ENCODE data around the gene OPCML. TPM values are rescaled to one million over a fixed set of nuclear protein-coding genes. Genes with fewer than 3 reads are reported as not detected.

Gene OPCML
- total RNA-seq, 1 experiment from 2014 or later: 0.10 TPM

DNA sequence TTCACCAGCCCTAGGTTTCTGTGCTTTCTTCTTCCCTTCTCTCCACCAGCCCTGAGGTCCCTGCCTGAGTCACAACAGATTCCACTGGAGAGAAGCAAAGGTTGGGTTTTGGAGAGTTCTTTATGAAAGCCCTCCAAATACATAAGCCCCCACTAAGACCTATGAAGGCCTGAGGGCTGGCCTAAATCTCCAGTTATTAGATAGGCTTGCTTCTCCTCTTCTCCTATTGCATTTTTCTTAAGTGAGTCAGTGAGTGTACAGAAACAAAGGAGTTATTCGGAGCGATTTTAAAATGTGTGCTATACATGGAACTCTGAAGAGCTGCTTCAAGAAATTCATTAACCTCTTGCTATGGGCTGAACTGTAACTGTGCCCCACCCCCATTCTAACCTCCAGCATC lies 1057.3 kb downstream of the OPCML start:
- DNase-seq (ENCODE audit: extremely low read depth, low read depth): no peak

DNA sequence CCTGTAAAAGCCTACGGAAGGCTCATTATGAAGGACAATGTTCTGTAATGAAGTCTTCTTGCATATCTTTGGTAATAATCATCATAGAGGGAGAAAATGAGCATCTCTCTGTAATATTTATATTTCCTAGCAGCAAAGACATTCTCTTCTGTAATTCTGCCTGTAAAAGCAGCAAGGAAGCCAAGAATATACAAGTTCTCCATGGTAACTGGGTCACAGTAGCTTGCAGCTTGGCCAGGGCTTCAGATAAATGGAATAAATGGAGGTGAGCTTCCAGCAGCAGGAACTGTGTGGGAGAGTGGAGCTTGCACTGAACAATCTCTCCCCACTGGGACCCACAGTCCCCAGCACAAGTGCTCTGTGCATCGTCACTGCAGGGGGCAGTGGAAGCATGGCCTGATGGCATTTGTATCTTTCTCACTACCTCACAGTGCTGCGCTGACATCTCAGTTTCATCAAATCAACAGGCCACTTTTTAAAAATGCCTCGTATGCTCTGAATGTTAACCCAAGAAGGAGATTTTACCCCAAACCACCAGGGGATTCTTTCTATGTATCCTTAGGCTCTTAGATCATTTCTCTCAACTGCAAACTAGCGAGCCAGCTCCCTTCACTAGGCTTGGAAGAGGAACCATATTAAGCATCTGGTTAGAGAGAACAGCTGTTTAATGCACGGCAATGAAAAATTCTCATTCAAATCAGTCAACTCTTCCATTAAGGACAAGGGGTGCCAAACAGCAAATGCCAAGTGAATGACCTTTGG lies 1059.7 kb downstream of the OPCML start:
- DNase-seq (ENCODE audit: extremely low read depth, low read depth): no peak

DNA sequence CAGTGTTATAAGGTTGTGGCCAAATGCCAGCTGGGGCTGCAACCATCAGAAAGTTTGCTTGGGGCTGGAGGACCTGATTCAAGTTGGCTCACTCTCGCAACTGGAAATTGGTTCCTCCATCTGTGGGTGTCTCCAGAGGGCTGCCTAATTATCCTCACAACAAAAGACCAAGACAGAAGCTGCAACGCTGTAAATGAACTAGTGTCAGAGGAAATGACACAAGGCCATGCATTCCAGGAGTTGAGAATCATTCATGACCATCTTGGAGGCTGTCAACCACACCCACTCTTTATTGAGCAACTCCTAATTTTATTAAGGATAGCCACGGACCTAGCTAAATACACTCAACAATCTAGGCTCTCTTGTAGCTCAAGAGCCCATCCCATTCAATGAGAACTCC lies 1060.8 kb downstream of the OPCML start:
- no peak for DNase-seq (ENCODE audit: extremely low read depth, low read depth)

DNA sequence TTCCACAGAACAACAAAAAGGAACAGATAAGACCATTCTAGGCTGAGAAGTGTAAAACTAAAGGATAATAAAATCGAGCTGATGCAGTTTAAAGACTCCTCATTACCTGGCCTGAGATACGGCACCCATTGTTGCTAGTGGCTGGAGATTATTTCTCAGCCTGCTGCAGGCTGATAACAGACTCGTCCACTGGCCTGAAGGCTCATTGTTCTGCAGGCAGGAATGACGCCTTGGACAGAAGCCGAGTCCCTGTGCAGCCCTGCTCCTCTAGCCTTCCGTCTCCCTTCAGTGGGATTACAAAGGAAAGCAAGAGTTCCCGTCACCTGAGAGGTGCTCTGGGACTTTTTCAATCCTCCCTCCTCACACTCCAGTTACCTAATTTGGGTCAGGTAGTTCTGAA lies 1065.3 kb downstream of the OPCML start:
- no peak for DNase-seq (ENCODE audit: extremely low read depth, low read depth)

DNA sequence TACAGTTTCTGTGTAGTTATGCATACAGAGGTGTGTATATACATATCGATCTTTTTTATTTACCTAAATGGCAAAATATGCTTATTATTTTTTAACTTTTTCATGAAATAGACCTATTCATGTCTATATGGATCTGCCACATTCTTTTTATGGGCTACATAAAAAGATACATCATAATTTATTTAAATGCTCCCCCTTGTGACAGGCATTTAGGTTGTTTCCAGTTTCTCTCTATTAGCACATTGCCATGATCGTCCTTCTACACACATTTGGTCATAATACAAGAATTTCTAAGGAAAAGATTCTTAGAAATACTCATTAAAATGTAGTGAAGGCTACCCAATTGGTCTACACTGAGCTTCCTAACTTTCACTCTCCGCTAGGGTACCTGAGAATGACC lies 1067.4 kb downstream of the OPCML start:
- DNase-seq (ENCODE audit: extremely low read depth, low read depth): no peak

DNA sequence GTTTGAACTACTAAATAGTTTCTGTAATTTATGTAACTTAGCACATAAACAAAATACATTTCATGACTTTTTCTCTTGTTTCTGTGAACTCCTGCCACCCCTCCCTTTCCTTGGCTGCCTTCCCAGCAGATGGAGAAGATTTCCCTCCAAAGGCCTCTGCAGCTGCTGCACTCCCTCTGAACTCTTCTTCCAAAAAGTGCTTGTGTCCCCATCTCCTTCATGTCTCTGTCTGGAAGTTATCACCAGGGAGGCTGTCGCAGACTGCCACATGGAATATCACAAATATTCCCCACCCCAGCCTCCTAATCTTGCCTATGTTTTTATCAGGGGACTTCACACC lies 1068.3 kb downstream of the OPCML start:
- DNase-seq (ENCODE audit: extremely low read depth, low read depth): no peak

DNA sequence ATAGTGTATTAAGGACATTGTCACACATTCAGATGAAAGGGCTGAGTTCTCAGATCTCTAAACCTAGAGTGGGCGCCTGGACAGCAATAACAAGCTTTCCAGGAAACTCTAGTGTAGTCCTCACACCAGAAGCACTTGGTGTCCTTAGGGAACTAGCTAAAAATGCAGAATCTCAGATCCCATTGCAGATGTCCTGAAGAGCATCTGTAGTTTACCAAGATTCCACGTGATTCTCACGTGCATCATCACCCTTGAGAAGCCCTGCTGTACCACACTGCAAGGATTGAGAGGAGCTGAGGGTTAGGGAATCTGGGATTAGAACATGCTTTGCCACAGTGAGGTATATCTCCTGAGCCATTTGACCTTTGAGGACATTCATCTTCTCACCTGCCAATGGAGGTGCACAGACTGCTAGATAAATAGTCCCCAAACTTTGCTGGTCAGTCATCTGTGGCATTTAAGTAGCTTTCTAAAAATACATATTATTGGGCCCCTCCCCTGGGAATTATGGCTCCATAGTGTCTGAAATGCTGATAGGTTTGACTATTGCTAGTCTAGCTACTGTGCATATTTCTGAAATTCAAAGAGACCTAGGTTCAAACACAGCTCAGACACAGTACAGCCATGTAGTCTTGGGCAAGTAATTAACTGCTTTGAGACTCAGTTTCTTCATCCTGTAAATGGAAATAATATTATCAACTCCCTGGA lies 1068.9 kb downstream of the OPCML start:
- DNase-seq (ENCODE audit: extremely low read depth, low read depth): no peak

DNA sequence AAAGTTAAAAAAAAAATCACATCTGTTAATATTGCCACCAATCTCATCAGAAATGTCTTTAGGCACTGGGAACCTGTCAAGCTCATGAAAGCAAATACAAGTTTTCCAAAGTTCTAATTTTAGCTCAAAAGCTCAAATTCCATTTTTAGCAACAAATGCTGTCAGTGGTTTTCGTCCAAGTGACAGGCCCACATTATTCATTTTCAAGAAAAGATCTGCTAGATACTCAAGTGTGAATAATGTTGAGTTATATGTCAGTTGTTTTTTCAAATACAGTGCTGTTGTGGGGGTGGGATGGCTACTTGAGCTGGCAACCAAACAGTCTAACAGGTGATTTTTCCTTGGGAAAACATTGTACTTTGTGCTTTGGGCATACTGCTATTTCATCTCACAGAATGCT lies 1072.6 kb downstream of the OPCML start:
- DNase-seq (ENCODE audit: extremely low read depth, low read depth): no peak

DNA sequence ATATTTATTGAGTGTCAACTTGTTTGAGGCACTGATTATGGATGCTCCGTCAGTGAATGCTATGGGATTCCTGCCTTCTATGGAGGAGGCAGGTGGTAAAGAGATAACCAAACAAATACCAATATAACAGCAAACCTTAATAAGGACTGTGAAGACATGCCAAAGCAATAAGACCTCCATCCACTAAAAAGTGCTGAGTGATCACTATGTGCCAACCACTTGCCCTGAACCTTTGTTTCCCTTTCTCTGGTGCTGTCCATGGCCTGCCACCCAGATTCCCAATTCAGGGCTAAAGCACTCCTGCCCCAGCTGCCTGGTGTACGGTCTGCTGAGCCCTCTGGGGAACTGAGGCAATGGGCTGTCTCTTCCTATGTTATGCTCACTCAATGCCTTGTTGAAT lies 1074.9 kb downstream of the OPCML start:
- no peak for DNase-seq (ENCODE audit: extremely low read depth, low read depth)

DNA sequence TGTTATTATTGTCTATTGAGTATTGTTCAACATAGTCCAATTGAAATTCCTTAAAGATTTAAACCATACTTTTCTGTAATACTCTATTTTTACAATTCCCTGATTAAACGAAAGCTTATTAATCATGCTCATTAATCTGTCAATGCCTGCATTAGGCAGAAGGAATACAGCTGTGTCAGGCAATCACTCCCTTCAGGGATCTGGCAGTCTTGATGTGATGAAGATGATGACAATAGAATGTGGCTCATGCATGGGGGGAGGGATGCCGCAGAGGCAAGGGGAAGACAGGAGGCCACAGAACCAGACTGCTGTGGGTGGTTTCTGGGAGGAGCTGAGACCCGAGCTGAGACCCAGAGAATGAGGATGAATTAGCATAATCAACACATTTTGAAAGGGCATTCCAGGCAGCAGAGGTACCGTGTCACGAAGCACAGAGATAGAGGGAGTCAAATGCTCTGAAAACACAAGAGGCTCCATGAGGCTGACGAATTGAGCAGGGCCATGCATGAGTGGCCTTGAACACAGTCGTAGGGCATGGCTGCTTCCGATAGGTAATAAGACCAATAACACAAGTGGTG lies 1075.5 kb downstream of the OPCML start:
- no peak for DNase-seq (ENCODE audit: extremely low read depth, low read depth)

DNA sequence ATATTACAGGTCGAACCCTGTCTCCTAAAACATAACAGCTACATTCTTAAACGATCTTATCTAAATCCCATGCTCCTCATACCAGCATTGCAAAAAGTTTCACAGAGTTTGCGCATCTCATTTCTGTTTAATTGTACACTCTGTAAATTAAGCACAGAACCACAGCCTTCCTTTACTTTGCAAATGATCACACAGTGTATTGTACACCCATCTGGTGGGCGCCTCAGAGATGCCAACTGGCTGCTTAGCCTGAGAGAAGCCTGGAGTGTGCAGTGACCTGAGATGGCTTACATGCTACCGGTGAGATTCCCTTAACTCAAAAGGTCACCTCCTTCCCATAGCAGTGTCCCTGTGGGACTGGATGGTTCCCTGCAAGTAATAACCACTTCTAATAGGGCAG lies 1077.3 kb downstream of the OPCML start:
- DNase-seq (ENCODE audit: extremely low read depth, low read depth): no peak

DNA sequence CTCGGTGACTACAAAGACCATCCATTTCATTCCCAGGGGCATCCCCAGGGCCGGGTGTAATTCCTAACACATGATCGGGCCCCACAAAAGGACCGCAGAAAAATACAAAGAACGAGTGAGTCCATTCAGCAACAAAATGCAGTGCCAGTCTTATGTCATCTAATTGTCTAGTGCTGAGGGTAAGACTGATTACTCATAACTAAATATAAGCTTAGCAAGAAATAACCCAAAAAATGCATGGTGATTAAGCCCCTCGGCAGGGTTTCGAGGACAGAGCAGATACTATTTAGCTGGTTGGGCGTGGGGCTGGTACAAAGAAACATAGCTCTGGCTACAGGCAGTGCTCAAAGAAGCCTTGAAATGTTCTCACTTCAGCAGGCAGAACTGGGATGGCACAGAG lies 1078.9 kb downstream of the OPCML start:
- no peak for DNase-seq (ENCODE audit: extremely low read depth, low read depth)

DNA sequence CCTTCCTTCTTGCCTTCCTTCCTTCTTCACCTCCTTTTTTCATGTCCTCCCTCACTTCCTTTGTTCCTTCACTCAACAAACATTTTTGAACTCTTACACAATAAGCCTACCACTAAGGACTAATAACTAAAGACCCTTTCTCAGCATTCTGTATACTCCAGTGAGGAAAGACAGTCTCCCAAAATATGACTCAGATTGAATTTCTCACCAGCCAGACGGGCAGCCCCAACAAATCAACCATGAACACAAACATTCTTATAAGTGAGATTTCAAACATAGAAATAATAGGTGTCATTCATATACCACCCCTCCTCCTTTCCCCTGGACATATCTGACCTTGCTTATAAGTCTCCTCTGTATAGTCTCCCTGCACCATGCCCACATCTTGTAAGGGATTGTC lies 1079.7 kb downstream of the OPCML start:
- DNase-seq (ENCODE audit: extremely low read depth, low read depth): no peak

DNA sequence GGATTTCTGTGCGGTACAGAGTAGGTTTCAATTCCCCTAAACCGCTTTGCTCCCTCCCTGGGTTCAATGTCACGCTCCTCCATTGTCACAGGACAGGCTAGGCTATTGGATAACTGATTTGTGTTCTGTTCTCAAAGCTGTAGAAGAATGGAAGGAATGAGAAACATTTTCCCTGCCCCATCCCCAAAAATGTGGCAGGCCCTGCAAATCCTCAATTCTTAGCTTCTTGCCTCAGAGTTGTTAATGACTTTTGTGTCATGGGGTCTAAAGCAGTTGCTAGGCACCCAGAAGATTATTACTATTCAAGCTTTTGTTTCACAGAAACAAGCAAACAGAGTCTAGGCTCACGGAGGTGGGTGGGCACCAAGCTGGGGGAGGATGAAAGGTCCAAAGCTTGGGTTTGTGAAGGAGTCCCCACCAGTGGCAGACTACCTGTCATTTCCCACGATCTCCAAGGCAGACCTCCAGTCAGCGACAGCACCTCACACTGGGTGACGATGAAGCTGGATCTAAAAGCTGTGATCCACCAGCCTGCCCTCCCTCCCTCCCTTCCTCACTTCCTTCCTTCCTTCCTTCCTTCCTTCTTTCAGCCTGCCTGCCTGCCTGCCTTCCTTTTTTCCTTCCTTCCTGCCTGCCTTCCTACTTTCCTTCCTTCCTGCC lies 1080.2 kb downstream of the OPCML start:
- DNase-seq (ENCODE audit: extremely low read depth, low read depth): no peak

DNA sequence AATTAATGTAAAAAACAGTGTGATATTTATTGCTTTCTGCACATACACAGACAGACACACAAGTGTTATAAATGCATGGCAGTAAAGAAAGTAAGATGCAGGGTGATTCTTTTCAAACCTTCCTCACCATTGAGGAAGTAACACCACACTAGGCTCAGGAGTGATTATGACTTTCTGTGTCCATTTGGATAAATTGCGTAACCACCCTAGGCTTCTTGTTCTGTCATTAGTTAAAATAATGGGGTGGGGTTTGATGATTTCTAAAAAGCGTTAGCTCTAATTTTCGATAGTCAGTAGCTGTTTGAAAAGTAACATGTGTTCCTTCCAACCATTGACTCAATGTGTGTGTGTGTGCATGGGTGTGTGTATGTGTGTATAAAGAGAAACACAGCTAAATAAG lies 1081.7 kb downstream of the OPCML start:
- no peak for DNase-seq (ENCODE audit: extremely low read depth, low read depth)

DNA sequence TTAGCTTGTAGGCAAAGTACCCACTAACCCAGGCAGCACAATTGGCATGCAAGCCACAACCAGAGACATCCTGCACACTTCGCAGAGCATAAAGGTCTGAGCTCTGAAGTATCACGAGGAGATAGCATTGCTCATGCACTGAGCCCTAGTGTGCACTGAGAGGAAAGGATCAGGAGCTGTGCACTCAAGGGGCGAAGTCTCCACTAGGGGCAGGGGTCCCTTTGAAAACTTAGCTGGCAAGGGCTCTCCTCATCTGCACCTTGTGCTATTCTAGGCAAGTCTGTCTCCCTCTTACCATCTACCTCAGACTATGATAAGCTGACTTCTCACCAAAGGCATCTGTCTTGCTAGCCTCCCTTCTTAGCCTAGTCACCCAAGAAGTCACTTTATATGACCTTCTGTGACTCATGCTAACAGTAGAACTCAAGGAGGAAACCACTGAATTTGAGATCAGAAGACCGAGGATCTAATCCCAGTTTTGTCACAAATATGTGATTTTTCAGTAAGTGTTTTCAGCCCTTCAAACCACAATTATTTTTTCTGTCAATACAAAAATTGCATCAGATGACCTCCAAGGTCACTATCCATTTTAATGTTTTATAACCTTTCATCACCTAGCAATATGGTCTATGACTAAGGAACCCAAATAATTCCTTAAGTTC lies 1083.8 kb downstream of the OPCML start:
- DNase-seq (ENCODE audit: extremely low read depth, low read depth): no peak

DNA sequence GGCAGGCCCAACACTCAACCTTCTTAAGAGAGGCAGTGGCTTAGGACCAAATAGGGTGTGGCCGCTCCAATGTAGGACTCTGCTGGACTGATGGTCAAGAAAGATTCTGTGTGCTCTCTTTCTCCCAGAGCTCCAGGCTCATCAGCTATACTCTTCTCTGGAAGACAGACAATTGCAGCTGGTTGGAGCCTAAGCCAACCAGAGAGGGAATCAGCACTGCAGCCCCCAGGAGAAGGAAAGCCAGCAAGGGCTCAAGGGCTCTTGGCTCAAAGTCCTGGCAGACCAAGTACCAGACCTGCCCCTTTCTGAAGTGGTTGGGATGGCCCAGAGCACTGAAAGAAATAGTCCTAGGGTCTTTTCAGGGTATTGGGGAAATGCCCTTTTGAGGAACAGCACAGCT lies 1084.5 kb downstream of the OPCML start:
- no peak for DNase-seq (ENCODE audit: extremely low read depth, low read depth)

DNA sequence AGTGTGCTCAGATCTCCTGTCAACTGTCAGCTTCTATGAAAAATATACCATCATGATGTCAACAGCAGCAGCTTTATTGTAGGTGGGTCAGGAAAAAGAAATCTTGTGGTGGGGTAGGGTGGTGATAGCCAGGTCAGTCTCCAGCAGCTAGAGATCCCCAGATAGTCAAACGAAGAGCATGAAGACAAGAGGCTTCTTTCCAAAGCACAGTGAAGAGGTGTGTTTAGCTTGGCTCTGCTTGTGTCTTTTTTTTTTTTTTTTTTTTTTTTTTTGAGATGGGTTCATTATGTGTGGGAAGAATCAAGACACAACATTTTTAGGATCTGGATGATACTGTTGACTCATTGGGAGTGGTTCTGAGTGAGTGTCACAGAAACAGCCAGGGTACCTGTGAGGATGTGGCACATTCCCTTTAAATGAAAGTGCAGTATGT lies 1086.4 kb downstream of the OPCML start:
- DNase-seq (ENCODE audit: extremely low read depth, low read depth): no peak

DNA sequence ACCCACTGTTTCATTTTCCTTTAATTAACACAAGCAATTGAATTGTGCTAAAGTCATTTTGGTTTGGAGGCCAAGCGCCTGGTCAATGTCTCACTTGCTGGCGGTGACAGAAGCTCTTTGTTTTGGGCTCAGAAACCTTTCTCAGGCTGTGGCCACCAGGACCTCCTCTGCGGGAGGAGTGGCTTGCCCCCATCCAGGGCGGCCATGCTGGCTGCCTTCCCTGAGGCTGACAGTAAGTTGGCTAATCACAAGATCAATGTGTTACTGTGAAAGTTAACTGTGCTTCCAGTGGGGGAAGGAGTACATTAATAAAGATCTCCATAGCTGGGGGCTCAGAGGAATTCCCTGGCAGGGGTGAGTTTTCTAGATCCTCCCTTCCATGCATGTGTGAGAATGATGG lies 1087.4 kb downstream of the OPCML start:
- no peak for DNase-seq (ENCODE audit: extremely low read depth, low read depth)

DNA sequence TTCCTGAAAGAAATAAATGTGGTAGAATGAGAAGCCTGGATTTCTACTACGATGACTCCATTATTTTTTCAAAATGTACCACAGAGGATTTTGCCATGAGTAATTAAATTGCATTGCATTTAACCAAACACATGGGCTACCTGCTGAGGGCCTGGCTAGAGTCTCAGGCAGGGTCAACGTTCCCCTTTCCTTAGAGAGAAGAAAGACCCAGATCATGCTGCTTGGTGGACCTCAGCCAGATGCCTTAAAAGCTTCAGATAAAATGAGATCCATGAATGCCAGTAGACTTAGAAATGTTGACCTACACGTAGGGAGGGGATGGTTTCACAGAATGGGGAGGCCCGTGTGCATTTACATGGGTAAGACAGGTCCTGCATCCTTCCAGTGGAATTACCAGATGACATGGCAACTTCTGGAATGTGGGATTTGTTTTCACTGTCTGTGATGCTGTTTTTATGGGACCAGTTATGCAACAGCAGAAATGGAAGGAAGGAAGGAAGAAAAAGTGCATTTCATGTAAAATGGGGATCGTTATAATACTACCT lies 1092.5 kb downstream of the OPCML start:
- no peak for DNase-seq (ENCODE audit: extremely low read depth, low read depth)

DNA sequence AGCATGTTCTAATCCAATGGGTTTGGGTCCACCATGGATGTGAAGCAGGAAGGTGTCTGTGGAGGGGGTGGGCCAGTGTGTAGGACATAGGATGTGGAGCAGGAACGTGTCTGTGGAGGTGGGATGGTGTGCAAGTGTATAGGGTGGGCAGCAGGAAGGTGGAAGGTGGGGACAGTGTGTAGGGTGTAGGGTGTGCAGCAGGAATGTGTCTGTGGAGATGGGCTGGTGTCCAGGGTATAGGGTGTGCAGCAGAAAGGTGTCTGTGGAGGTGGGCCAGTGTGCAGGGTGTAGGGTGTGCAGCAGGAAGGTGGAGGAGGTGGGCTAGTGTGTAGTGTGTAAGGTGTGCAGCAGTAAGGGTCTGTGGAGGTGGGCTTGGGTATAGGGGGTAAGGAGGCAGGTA lies 1093.9 kb downstream of the OPCML start:
- no peak for DNase-seq (ENCODE audit: extremely low read depth, low read depth)
